OCI-LY3 (cell line): ENCODE data around the gene MATN4.

Experiments
- CTCF ChIP-seq: fragments of 200-600, 300-600 bp; sonication (generic); IDR thresholded peaks from 2 replicates; pipeline ENCODE4 v1.5.1; 2014; ENCODE audit warnings: antibody characterized with exemption, low read length, low read depth
- EZH2phosphoT487 ChIP-seq: fragments of 200-600 bp; shearing (Covaris generic); IDR thresholded peaks from 2 replicates; pipeline ENCODE4 v1.6.1; 2018; ENCODE audit warnings: antibody characterized with exemption, mixed run types, low read depth

GRCh38 chr20:45344168-45344860, 36.2 kb upstream of the MATN4 start:
- TF ChIP-seq CTCF (no peak), EZH2phosphoT487 (no peak)
